T47D (cell line): ENCODE measurements around the gene DENND2D.

Experiments
- DNase-seq, 2 experiments: peaks; one replicate each; pipeline versions ENCODE4 v3.0.0 to v3.0.0-alpha.2; 2011 to 2012; ENCODE audit warnings: low read depth in 1 of 2, low spot score in 1 of 2
- JUND ChIP-seq: IDR thresholded peaks from 2 replicates; pipeline ENCODE4 v1.6.1; 2012; ENCODE audit warnings: low read depth
- in situ Hi-C: cut with HindIII; loops from 2 replicates; pipeline ENCODE4 v1.10.0; 2016; ENCODE audit warnings: low sequenced_read_pairs, low pct_unique_long_range_greater_than_20kb

Gene DENND2D

GRCh38 chr1:111175349-111175748, 25.1 kb downstream of the DENND2D start:
- in situ Hi-C loops, result no loop called here
- TF ChIP-seq JUND, result no peak
- no peak for DNase-seq

GRCh38 chr1:111174070-111174469, 26.4 kb downstream of the DENND2D start:
- in situ Hi-C loops, result no loop called here
- no peak for DNase-seq
- TF ChIP-seq JUND, result no peak

GRCh38 chr1:111172463-111172862, 28.0 kb downstream of the DENND2D start:
- in situ Hi-C loops, result no loop called here
- DNase-seq, result no peak
- no peak for TF ChIP-seq JUND

DNA sequence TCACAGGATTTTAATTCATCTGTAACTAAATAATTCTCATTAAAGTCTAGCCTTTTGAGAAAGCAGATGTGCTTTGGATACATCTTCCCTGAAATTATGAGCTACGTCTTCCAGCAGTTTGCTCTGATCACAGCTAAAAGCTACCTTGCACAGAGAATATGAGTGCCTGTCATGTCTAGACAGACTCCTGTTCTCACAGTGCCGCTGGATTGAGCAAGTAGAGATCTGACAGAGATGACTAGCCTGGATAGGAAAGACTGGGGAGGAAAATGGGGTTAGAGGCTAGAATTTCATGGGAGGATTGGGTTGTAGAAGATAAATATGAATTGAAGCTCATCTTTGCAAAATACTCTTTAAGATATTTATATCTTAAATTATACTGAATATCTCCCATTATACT, 36.3 kb downstream of the DENND2D start:
- in situ Hi-C loops, result no loop called here
- no peak for TF ChIP-seq JUND
- DNase-seq, result no peak

DNA sequence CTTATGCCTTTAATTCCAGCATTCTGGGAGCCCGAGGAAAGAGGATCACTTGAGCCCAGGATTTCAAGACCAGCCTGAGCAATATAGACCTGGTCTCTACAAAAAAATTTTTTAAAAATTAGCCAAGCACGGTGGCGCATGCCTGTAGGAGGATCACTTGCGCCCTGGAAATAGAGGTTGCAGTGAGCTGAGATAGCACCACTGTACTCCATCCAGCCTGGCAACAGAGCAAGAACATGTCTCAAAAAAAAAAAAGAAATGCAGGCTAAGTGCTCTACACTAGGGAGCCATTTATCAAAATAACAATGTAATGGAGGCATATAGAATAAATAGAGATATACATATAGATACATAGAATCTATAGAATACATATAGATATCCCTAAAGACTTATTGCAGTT, 37.1 kb downstream of the DENND2D start:
- in situ Hi-C loops, result no loop called here
- no peak for TF ChIP-seq JUND
- no peak for DNase-seq

- TF ChIP-seq JUND, result no peak
- no peak for DNase-seq
- in situ Hi-C loops, result no loop called here
Observed at GRCh38 chr1:111162488-111162880, 38.0 kb downstream of the DENND2D start.

- DNase-seq, result no peak
- in situ Hi-C loops, result no loop called here
- TF ChIP-seq JUND, result no peak
Observed at GRCh38 chr1:111161843-111162487, 38.5 kb downstream of the DENND2D start.

DNA sequence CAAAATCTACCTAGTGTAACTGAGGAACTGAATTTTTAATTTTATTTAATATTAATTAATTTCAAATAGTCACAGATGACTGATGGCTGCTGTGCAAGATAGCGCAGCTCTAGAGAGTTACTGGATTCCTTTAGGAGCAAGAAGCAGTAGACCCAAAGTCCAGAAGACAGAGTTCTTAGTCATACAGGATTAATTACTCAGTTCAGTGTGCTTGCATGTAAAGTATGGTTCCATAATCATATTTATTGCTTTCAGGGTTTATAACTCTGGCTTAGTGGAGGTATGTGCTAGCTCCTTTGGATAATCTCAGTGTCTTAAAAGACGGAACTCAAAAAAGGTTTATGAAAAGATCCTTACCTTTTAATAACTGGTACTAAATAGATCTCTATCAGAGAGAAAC, 43.0 kb downstream of the DENND2D start:
- DNase-seq, result no peak
- in situ Hi-C loops, result no loop called here
- no peak for TF ChIP-seq JUND

- in situ Hi-C loops, result no loop called here
- no peak for DNase-seq
- no peak for TF ChIP-seq JUND
Observed at GRCh38 chr1:111154021-111154999, 46.1 kb downstream of the DENND2D start.

DNA sequence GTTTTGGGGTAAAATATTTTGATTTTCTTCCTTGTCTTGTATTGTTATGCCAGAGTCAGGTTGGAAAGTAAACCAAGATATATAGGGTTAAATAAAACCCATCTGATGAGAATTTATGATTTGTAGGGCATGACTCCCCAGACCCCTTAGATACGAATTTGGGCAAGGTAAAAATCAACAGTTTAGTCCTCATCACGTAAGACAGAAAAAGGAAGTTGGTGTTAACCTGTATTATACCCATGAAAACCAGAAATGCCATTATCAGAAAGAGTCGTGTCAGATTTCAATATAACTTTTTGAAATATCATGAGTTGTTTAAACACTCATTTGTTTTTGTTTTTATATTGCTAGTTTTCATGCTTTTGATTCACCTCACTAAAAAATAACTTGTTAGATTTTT, 48.6 kb downstream of the DENND2D start:
- in situ Hi-C loops, result no loop called here
- TF ChIP-seq JUND, result no peak
- DNase-seq, result no peak

DNA sequence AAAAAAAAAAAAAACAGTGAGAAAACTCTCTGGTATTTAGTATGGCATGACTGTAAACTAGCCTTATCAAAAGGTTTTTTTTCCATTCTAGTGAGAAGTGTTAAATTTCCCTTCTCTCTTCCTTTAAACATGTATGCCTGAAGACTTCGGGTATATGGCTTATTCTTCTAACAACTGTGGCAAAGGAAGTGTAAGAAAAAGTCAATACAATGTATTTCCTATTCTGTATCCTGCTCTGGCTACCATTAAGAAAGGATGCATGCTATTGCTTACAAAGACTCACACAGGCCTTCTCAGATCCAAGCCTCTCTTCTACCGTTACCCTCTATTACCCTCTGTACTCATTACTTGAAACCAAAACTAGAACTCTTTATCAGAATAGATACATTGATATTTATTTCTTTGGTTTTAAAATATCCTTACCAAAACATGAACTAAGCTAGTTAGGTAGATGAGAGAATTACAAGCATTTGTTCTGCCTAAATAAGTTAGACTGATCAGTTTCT, 52.0 kb downstream of the DENND2D start:
- no peak for DNase-seq
- in situ Hi-C loops, result no loop called here
- TF ChIP-seq JUND, result no peak

GRCh38 chr1:111147948-111148347, 52.5 kb downstream of the DENND2D start:
- DNase-seq, result no peak
- in situ Hi-C loops, result no loop called here
- TF ChIP-seq JUND, result no peak
